HL-60 (cell line): ENCODE measurements around the gene SUFU.

Source experiments
- CTCF ChIP-seq: IDR thresholded peaks from one replicate; pipeline ENCODE4 v1.5.1; 2011; ENCODE audit warnings: low read length, control low read depth, inconsistent platforms; ENCODE audit not compliant: insufficient read depth
- POLR2AphosphoS5 ChIP-seq: IDR thresholded peaks from 2 replicates; pipeline ENCODE4 v1.6.1; 2012; ENCODE audit warnings: low read depth
- TF ChIP-seq, protein P1 (sequence below): IDR thresholded peaks from 2 replicates; pipeline ENCODE4 v1.6.1; 2012; ENCODE audit warnings: low read depth; ENCODE audit not compliant: insufficient replicate concordance

GRCh38 chr10:102470579-102471546 lies 32.9 kb upstream of the SUFU start:
- TF ChIP-seq CTCF (no peak), POLR2AphosphoS5 (no peak)
- TF ChIP-seq, protein P1, sequence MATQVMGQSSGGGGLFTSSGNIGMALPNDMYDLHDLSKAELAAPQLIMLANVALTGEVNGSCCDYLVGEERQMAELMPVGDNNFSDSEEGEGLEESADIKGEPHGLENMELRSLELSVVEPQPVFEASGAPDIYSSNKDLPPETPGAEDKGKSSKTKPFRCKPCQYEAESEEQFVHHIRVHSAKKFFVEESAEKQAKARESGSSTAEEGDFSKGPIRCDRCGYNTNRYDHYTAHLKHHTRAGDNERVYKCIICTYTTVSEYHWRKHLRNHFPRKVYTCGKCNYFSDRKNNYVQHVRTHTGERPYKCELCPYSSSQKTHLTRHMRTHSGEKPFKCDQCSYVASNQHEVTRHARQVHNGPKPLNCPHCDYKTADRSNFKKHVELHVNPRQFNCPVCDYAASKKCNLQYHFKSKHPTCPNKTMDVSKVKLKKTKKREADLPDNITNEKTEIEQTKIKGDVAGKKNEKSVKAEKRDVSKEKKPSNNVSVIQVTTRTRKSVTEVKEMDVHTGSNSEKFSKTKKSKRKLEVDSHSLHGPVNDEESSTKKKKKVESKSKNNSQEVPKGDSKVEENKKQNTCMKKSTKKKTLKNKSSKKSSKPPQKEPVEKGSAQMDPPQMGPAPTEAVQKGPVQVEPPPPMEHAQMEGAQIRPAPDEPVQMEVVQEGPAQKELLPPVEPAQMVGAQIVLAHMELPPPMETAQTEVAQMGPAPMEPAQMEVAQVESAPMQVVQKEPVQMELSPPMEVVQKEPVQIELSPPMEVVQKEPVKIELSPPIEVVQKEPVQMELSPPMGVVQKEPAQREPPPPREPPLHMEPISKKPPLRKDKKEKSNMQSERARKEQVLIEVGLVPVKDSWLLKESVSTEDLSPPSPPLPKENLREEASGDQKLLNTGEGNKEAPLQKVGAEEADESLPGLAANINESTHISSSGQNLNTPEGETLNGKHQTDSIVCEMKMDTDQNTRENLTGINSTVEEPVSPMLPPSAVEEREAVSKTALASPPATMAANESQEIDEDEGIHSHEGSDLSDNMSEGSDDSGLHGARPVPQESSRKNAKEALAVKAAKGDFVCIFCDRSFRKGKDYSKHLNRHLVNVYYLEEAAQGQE = no peak
